GM06990 (cell line): ENCODE results near the gene ARHGEF12.

ENCODE experiments used
- DNase-seq: peaks from one replicate; pipeline ENCODE4 v3.0.0-alpha.2; 2011; ENCODE audit not compliant: insufficient read length; ENCODE audit errors: extremely low read depth
- H3K27me3 ChIP-seq: replicated peaks from 2 replicates; pipeline ENCODE4 v1.6.0; 2011; ENCODE audit warnings: low read length; ENCODE audit not compliant: control insufficient read depth, insufficient read depth
- H3K36me3 ChIP-seq: 2 replicates; pipeline ENCODE4 v1.5.1; 2011; ENCODE audit warnings: low read length; ENCODE audit not compliant: control insufficient read depth, insufficient read depth
- H3K4me3 ChIP-seq: replicated peaks from 2 replicates; pipeline ENCODE4 v1.5.1; 2011; ENCODE audit warnings: low read depth, mild to moderate bottlenecking, control low read depth, low read length
- TF ChIP-seq, protein P1 (sequence below): IDR thresholded peaks from 2 replicates; pipeline ENCODE4 v1.5.1; 2011; ENCODE audit warnings: low read length, control low read depth, mild to moderate bottlenecking, inconsistent platforms; ENCODE audit not compliant: insufficient read depth, poor library complexity, severe bottlenecking

The ARHGEF12 gene

DNA sequence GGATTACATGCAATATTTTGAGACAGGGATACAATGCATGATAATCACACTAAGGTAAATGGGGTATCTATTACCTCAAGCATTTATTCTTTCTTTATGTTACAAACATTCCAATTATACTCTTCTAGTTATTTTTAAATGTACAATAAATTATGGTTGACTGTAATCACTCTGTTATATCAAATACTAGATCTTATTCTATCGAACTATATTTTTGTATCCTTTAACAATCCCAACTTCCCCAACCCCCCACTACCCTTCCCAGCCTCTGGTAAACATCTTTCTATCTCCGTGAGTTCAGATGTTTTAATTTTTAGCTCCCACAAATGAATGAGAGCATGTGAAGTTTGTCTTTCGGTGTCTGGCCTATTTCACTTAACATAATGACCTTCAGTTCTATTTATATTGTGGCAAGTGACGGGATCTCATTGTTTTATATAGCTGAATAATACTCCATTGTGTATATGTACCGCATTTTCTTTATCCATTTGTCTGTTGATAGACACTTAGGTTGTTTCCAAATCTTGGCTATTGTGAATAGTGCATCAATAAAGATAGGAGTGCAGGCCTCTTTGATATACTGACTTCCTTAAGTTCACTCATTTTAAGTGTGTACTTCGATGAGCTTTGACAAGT lies 40.5 kb downstream of the ARHGEF12 start:
- DNase-seq = no peak
- TF ChIP-seq, protein P1, sequence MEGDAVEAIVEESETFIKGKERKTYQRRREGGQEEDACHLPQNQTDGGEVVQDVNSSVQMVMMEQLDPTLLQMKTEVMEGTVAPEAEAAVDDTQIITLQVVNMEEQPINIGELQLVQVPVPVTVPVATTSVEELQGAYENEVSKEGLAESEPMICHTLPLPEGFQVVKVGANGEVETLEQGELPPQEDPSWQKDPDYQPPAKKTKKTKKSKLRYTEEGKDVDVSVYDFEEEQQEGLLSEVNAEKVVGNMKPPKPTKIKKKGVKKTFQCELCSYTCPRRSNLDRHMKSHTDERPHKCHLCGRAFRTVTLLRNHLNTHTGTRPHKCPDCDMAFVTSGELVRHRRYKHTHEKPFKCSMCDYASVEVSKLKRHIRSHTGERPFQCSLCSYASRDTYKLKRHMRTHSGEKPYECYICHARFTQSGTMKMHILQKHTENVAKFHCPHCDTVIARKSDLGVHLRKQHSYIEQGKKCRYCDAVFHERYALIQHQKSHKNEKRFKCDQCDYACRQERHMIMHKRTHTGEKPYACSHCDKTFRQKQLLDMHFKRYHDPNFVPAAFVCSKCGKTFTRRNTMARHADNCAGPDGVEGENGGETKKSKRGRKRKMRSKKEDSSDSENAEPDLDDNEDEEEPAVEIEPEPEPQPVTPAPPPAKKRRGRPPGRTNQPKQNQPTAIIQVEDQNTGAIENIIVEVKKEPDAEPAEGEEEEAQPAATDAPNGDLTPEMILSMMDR = no peak
- Histone ChIP-seq H3K27me3 (no peaks in the 10 kb centered on the region), H3K36me3 (no peaks in the 10 kb centered on the region), H3K4me3 (no peak overlapping the region)

DNA sequence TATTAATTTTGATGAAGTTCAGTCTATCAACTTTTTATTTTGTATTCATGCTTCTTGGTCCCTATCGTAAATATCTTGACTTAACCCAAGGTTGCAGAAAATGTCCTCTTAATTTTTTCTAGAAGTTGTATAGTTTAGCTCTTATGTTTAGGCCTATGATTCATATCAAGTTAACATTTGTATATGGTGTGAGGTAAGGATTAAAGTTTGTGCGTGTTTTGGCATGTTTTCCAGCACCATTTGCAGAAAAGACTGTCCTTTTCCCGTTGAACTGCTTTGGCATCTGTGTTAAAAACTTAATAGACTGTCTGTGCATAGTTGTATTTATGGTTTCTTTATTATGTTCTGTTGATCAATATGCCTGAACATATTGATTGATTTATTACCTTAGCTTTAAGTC lies 42.3 kb downstream of the ARHGEF12 start:
- TF ChIP-seq, protein P1 = no peak
- Histone ChIP-seq H3K4me3 (no peak overlapping the region), H3K27me3 (no peaks in the 10 kb centered on the region), H3K36me3 (no peaks in the 10 kb centered on the region)
- no peak for DNase-seq

DNA sequence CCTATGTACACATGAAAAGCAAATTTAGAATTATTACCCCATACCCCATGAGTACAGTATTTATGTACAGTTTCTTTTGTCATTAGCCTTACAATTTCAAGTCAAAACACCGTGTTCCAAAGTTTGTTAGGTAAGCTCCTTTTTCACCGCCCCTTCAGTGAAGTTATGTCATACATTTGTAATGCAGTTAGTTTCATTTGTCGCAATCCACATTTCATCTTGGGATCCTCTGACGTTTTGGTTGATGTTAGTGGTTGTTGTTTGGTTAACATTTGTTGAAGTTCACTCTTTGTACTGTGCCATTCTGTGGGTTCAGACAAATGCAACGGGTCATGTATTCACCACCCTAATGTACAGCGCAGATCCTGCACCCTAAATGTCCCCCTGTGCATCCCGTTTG lies 45.2 kb downstream of the ARHGEF12 start:
- TF ChIP-seq, protein P1 = no peak
- Histone ChIP-seq H3K27me3 (no peaks in the 10 kb centered on the region), H3K36me3 (no peaks in the 10 kb centered on the region), H3K4me3 (no peak overlapping the region)
- DNase-seq = no peak

DNA sequence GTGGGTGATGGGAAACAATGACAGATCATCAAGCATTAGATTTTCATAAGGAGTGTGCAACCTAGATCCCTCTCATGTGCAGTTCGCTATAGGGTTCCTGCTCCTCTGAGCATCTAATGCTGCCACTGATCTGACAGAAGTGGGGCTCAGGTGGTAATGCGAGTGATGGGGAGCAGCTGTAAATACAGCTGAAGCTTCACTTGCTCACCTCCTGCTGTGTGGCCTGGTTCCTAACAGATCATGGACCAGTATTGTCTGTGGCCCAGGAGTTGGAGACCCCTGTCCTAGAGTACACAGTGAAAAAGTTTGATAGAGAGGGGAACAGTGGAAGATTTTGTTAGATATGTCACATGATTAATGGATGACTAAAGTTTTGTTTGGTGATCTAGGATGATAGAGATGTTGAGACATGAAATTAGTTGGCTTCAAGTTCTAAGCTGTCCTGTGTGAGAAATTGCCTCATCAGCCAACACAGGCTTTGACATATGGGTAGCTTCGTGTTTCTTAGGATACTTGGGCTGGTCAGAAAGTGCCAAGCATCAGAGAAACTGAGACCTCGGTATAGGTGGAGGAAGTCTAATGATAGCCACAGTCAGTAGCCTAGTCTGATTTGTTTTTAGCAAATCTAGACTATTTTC lies 47.4 kb downstream of the ARHGEF12 start:
- no peaks in the 10 kb centered on the region for H3K27me3 ChIP-seq
- no peak for DNase-seq
- no peak overlapping the region for H3K4me3 ChIP-seq
- TF ChIP-seq, protein P1 = no peak
- H3K36me3 ChIP-seq = no peaks in the 10 kb centered on the region

DNA sequence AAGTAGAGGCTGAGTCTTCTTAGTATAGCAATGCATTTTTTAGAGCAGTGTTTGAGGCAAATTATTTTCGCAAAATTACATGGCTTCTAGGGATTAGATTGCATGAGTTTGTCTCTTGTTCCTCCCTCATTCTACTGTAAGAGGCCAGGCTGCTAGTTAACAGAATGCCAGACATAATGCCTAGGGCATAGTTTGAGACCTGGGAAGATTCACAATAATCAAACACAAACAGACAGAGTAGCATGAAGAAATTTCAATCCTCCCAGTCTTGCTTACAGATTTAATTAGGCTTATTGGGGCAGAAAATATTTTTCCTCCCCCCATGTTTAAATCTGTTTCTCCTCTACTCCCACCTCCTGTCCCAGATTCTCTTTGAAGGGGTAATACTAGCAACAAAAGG lies 48.3 kb downstream of the ARHGEF12 start:
- H3K4me3 ChIP-seq = no peak overlapping the region

More for the DNA sequence above, 48.3 kb downstream of the ARHGEF12 start:
- DNase-seq = no peak
- TF ChIP-seq, protein P1 = no peak
- Histone ChIP-seq H3K27me3 (no peaks in the 10 kb centered on the region), H3K36me3 (no peaks in the 10 kb centered on the region)
